HG03060 (cell line): ENCODE data around the gene ENTPD5.
A peak's percentile ranks its signal among the peaks of the same experiment; 100 is the strongest.
"Not testable (repeated sequence)": the region's sequence is repeated elsewhere in the genome, so short reads cannot be mapped to it uniquely, and the experiment has no call there.

Experiments used
- ATAC-seq: cut with Tn5 transposase; IDR thresholded peaks from one replicate; pipeline ENCODE4 v1.9.1; 2021; ENCODE audit warnings: low read depth, moderate number of reproducible peaks; ENCODE audit not compliant: unreplicated experiment

Gene ENTPD5

DNA sequence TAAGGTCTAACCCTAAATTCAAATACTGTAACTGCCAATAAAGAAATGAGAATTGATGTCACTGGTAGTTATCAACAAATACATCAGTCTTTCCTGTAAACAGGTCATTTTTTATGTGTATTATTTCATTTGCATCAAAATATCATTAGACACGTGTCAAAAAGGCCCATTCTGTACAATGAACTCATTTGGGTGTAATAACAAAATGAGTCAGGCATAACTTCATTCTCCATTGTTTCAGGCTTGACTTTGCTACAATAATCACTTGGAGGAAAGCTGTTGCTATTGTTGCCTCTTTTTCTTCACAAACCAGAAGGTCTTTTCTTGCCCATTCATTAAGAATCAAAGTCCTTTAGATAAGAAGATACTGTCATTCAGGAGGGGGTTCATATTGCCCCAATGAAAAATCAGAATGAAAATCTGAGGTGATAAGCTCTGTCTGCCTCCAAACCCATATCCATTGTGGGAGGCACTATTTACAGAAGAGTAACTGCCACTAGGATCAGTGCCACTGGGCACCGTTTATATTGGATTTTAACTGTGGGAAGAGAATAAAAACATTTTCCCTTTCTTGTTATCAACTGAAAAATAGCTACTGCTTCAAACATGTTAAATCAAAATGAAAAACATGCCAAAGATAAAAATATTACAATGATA, 10.1 kb downstream of the ENTPD5 start:
- no peak for ATAC-seq

GRCh38 chr14:74005664-74006063, 13.4 kb downstream of the ENTPD5 start:
- ATAC-seq, result not testable (repeated sequence)

- no peak for ATAC-seq
Observed at GRCh38 chr14:73998726-73999125, 20.4 kb downstream of the ENTPD5 start.

- no peak for ATAC-seq
Observed at GRCh38 chr14:73997944-73998447, 21.1 kb downstream of the ENTPD5 start.

DNA sequence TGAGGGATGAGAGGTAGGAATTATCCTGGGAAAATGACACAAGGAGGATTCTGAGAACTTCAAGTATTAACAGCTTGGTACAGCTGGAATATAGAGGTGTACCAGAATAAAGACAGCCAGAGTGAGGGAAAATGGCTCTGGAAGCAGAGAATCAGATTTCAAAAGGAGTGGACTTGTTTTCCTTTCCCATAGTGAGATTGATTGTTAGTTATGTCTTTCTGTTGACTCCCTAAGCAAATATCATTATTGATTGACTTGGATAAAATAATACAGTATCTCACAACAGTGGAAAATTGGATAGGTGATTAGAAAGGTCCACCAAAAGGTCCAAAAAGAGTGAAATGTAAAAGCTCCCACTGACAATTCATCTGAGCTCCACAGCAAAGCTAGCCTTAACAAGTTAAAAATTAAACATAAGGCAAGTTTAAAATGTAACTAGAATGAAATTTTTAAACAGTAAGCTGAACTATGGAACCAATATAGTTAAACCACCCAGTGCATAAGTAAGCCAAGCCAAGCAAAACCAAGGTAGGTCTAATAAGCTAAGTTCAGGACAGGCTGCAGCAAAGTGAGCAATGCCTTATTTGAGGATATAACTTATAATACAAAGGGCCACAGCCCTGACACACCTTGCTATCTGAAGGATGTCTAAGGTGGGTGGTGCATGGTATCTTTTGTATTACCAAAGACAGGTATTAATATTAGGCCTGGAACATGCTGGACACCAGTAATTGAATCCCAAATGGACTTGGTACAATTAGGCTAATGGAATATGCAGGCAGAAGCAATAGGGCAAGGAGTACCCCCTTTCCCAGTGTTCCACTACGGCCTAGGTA, 21.8 kb downstream of the ENTPD5 start:
- no peak for ATAC-seq

DNA sequence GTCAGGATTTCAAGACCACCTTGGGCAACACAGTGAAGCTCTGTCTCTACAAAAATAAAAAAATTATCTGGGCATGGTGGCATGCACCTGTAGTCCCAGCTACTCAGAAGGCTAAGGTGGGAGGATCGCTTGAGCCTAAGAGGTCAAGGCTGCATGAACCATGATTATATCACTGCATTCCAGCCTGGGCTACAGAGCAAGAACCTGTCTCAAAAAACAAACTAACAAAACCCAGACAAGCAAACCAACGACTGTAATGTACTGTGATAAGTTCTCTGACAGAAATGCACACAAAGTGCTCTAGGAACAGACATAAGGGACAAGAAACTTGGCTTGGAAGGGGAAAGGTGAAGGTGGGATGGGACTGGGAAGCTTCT, 22.4 kb downstream of the ENTPD5 start:
- ATAC-seq, result no peak

GRCh38 chr14:73995977-73996378, 23.1 kb downstream of the ENTPD5 start:
- no peak for ATAC-seq

DNA sequence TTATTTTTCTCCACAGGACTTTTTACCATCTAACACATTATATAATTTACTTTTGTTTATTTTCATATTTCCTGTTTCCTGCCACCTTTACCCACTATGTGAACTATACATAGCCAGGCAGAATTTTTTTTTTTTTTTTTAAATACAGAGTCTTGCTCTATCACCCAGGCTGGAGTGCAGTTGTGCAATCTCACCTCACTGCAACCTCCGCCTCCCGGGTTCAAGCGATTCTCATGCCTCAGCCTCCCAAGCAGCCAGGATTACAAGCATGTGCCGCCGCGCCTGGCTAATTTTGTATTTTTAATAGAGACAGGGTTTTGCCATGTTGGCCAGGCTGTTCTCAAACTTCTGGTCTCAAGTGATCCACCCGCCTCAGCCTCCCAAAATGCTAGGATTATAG, 24.2 kb downstream of the ENTPD5 start:
- not testable (repeated sequence) for ATAC-seq

- ATAC-seq, result no peak
Observed at GRCh38 chr14:73991092-73991491, 28.0 kb downstream of the ENTPD5 start.

DNA sequence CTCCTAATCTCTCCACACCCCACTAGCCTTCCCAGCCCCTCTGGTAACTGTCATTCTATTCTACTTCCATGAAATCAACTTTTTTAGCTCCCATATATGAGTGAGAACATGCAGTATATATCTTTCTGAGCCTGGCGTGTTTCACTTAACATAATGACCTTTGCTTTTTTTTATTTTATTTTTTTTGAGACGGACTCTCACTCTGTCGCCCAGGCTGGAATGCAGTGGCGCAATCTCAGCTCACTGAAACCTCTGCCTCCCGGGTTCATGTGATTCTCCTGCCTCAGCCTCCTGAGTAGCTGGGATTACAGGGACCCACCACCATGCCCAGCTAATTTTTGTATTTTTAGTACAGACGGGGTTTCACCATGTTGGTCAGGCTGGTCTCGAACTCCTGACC, 30.4 kb downstream of the ENTPD5 start:
- not testable (repeated sequence) for ATAC-seq

DNA sequence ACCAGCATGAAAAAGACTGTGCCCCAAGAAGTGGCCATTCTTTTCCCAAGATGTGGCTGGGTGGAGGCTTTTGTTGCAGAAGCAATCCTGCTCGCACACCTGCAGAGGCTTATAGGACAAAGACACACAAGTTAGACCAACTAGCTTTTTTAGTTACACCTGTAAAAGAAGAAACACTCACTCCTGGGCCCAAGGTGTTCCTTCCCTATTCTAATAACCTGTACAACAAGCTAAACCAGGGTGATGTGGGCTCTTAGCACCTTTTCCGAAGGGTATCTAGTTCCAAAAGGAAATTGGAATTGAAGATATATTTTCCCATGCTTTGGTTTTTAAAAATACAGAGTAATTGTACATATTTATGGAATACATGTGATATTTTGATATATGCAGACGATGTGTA, 31.0 kb downstream of the ENTPD5 start:
- no peak for ATAC-seq

DNA sequence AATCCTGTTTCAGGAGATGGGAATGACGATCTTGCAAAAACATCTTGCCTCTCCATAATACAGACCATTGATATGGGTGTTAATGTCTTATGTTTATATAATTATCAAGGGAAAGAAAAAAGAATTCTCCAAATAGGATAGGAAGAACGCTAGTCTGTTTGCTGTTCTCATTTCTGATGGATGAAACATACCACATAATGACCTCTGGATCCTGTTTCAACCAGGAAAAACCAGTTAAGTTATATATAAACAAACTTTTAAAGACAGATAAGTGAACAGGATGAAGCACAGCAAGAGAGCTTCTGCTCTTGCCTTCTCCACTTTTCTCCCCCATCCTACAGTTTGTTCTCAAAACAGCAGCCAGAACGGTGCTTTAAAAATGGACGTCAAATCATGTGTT, 41.2 kb downstream of the ENTPD5 start:
- ATAC-seq, result no peak

- ATAC-seq, result no peak
Observed at GRCh38 chr14:73976125-73976524, 43.0 kb downstream of the ENTPD5 start.

GRCh38 chr14:73973497-73973896, 45.6 kb downstream of the ENTPD5 start:
- ATAC-seq, result no peak

DNA sequence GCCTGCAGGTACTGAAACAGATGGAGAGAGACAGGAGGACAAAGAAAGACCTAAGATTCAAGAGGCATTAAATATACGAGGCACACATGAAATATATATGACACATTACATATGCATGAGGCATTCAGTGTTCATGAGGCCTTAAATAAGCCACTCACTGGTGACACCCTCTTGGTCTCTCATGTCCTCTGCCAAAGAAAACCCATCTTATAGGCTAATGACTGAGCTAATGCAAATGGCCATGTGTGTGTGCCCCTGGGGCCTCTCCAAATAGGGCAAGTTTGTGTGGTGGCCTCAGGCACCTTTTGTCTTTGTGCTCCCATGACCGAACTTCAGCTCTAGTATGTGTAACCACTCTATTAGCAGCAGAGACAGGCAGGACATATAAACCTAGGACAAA, 50.2 kb downstream of the ENTPD5 start:
- no peak for ATAC-seq

GRCh38 chr14:73965216-73965615, 53.9 kb downstream of the ENTPD5 start:
- no peak for ATAC-seq

GRCh38 chr14:73961192-73961591, 57.9 kb downstream of the ENTPD5 start:
- no peak for ATAC-seq

GRCh38 chr14:73958591-73958990, 60.5 kb downstream of the ENTPD5 start:
- ATAC-seq, result no peak

GRCh38 chr14:73955674-73956073, 63.4 kb downstream of the ENTPD5 start:
- no peak for ATAC-seq

DNA sequence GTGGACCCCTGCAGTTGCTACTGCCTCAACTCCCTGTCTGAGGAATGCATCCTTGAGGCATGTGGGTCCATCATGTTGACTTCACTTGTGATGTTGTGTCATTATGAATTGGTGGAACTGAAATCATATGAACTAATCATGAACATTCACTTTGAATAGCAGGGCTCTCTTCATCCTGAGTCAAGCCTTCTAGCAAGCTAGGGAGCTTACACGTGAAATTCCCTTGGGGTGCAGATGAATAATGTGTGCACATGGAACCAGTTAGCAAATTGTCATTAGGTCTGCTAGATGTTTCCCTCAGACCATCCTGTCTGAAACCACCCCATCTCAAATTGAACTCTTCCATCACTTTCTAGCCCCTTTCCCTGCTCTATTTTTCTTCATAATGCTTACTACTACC, 65.4 kb downstream of the ENTPD5 start:
- no peak for ATAC-seq

DNA sequence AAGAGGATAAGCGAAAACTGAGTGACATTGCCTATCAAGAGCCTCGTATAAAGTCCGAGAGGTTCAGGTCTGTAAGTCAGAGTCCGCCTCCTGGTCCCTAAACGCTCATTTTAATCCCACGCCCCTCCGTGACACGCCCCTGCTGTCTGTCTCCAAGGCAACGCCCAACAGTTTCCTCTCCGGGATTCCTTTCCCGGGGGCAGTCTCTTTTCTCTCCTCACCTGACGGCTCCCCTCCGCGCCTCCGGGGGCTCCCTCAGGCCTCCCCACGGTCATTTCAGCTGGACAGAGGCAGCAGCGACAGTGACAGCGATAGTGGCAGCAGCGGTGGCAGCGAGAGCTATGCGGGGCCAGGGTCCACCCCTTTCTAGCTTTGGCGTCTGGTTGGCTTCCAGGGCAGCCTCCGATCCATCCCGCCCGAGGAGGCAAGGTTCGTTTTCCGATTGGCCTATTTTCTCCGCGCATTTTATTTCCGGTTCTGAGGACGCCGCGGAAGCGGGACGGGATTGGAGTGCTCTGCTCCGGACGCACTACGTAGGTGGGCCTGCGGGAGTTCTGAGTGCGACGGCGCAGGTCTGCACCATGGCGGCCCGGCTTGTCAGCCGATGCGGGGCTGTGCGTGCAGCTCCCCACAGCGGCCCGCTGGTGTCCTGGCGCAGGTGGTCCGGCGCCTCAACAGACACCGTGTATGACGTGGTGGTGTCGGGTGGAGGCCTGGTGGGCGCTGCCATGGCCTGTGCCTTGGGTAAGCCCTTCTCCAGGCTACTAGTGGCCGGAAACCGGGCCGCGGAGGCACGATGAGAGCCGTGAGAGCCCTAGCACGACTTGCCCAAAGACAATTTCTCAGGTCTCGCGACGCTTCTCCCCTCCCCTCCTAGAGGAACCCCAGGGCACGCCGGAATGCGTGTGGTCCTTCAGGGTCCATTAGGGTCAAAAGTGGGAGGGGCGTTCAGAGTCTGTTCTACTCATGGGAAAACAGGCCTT, 69.0 kb downstream of the ENTPD5 start, which contains the start of the genes COQ6 and FAM161B:
COQ6 (plus strand) TSS at position 551 of the 983 bp plus-strand sequence; CDS start at position 582, 31 bp downstream.
FAM161B (minus strand) TSS at position 343 of the 983 bp plus-strand sequence; CDS start at position 275, 68 bp downstream.
- ATAC-seq, result peak; percentile 76
